HUES48 (cell line): ENCODE measurements around the gene TTC34.

ENCODE experiments used
- H3K27ac ChIP-seq: one replicate; pipeline ENCODE4 v1.7.0; 2013; ENCODE audit warnings: low read depth, low read length, inconsistent platforms
- H3K27me3 ChIP-seq: 2 replicates; pipeline ENCODE4 v1.6.1; 2013; ENCODE audit warnings: mild to moderate bottlenecking, low read length; ENCODE audit not compliant: control insufficient read depth, insufficient read depth
- H3K36me3 ChIP-seq: 2 replicates; pipeline ENCODE4 v1.6.1; 2013; ENCODE audit warnings: low read length; ENCODE audit not compliant: control insufficient read depth, insufficient read depth
- H3K4me1 ChIP-seq: 2 replicates; pipeline ENCODE4 v1.6.1; 2013; ENCODE audit warnings: mild to moderate bottlenecking, low read length; ENCODE audit not compliant: control insufficient read depth, insufficient read depth
- H3K4me3 ChIP-seq: 2 replicates; pipeline ENCODE4 v1.5.1; 2013; ENCODE audit warnings: mild to moderate bottlenecking, low read depth, low read length
- H3K9ac ChIP-seq: 2 replicates; pipeline ENCODE4 v1.6.1; 2013; ENCODE audit warnings: mild to moderate bottlenecking, low read depth, low read length, moderate library complexity
- H3K9me3 ChIP-seq: 2 replicates; pipeline ENCODE4 v1.6.1; 2013; ENCODE audit warnings: low read length; ENCODE audit not compliant: control insufficient read depth, insufficient read depth

The TTC34 gene

DNA sequence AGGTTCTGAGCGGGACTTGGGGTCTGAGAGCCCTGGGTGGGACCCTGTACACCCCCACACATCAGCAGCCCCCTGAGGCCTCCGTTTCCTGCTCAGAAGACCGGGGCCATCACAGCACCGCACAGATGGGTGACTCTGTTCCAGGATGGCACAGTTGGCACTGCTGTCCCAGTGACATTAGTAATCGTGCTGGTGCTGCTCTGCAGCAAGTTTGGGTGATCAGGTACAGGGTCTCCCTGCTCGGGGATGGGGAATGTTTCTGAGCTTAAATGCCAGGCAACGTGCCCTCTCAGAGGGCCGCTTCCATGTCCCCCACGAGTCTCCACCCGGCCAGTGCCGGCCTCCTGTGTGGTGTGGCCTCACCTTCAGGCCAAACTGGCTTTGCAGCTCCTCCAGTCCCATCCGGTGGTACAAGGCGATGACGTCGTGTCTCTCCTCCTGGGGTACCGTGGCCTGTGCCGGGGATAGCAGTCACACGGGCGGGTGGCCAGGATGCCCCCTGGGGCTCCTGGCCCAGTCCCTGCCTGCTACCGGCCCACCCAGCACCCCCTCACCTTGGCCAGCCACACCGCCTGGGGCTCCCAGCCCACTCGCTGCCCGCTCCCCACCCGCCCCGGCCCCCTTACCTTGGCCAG is 197.9 kb downstream of the TTC34 start:
- no peak overlapping the region for H3K9ac ChIP-seq
- H3K9me3 ChIP-seq, result no peaks in the 10 kb centered on the region
- no peak overlapping the region for H3K27ac ChIP-seq
- H3K4me1 ChIP-seq, result no peaks in the 10 kb centered on the region
- no peaks in the 10 kb centered on the region for H3K27me3 ChIP-seq
- no peaks in the 10 kb centered on the region for H3K36me3 ChIP-seq
- no peak overlapping the region for H3K4me3 ChIP-seq

DNA sequence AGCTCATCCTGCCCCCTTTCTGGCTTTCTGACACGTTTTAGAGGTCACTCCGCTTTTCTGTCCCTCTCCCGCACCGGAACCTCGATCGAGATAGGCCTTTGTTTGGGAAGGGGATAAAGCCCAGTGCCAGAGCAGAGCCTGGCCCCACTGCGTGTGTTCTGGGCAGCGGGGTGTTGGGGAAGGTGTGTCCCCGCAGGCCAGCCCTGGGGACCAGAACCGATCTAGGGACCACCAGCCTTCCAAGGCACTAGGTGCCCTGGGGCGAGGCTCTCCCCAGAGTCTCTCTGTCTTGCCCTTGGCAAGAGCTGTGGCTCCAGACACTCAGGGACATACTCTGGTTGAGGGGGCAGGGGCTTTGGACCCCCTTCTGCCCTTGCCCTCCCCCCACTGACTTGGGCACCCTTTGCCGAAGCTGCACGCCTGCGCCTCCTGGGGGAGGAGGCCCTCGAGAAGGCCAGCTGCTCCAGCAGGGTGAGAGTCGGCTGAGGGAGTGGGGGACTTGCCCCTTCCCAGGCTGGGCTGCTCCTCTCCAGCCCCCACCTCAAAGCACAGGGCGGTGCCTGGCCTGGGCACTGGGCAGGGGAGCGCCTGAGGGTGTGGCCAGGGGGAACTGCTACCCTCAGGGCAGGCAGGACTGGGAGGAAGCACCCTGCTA is 198.5 kb downstream of the TTC34 start:
- Histone ChIP-seq H3K27ac (no peak overlapping the region), H3K27me3 (no peaks in the 10 kb centered on the region), H3K36me3 (no peaks in the 10 kb centered on the region), H3K9me3 (no peaks in the 10 kb centered on the region), H3K4me3 (no peak overlapping the region), H3K4me1 (no peaks in the 10 kb centered on the region), H3K9ac (no peak overlapping the region)

DNA sequence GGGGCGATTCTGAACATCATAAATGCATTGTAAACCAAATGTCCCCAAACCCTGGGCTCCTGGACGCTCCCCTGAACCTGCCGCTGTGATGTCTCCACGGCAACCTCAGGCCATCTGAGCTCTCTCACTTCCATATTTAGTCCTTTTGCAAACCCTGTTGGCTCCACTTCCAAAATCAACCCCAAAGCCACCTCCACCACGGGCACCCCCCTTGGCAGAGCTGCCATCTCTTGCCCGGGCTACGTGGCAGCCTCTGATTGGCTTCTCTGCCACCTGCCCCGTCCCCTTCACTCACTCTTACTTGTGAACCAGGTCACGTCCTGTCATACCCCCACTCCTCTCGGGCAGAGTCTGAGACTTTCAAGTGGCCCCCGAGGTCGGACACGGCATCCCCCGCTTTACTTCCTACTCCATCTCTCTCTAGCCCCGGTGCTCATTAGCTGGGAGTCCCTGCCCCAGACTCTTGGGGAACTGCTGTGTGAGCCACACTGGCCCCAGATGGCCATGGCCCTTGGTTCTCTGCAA is 199.1 kb downstream of the TTC34 start:
- H3K36me3 ChIP-seq, result no peaks in the 10 kb centered on the region
- no peaks in the 10 kb centered on the region for H3K27me3 ChIP-seq
- H3K4me3 ChIP-seq, result no peak overlapping the region
- H3K27ac ChIP-seq, result no peak overlapping the region
- H3K9ac ChIP-seq, result no peak overlapping the region
- no peaks in the 10 kb centered on the region for H3K4me1 ChIP-seq
- no peaks in the 10 kb centered on the region for H3K9me3 ChIP-seq

GRCh38 chr1:2601721-2602303 is 199.7 kb downstream of the TTC34 start:
- Histone ChIP-seq H3K4me1 (no peaks in the 10 kb centered on the region), H3K9ac (no peak overlapping the region), H3K36me3 (no peaks in the 10 kb centered on the region), H3K9me3 (no peaks in the 10 kb centered on the region), H3K27ac (no peak overlapping the region), H3K27me3 (no peaks in the 10 kb centered on the region), H3K4me3 (no peak overlapping the region)

GRCh38 chr1:2598329-2598931 is 203.1 kb downstream of the TTC34 start:
- H3K27ac ChIP-seq, result no peak overlapping the region
- H3K27me3 ChIP-seq, result no peaks in the 10 kb centered on the region
- H3K4me3 ChIP-seq, result no peak overlapping the region
- no peaks in the 10 kb centered on the region for H3K36me3 ChIP-seq
- H3K4me1 ChIP-seq, result no peaks in the 10 kb centered on the region
- H3K9ac ChIP-seq, result no peak overlapping the region
- H3K9me3 ChIP-seq, result no peaks in the 10 kb centered on the region

- H3K4me3 ChIP-seq, result no peak overlapping the region
- no peaks in the 10 kb centered on the region for H3K4me1 ChIP-seq
- no peak overlapping the region for H3K9ac ChIP-seq
- no peaks in the 10 kb centered on the region for H3K36me3 ChIP-seq
- no peaks in the 10 kb centered on the region for H3K27me3 ChIP-seq
- H3K27ac ChIP-seq, result no peak overlapping the region
- no peaks in the 10 kb centered on the region for H3K9me3 ChIP-seq
Measured at GRCh38 chr1:2597441-2598328, 203.8 kb downstream of the TTC34 start.

DNA sequence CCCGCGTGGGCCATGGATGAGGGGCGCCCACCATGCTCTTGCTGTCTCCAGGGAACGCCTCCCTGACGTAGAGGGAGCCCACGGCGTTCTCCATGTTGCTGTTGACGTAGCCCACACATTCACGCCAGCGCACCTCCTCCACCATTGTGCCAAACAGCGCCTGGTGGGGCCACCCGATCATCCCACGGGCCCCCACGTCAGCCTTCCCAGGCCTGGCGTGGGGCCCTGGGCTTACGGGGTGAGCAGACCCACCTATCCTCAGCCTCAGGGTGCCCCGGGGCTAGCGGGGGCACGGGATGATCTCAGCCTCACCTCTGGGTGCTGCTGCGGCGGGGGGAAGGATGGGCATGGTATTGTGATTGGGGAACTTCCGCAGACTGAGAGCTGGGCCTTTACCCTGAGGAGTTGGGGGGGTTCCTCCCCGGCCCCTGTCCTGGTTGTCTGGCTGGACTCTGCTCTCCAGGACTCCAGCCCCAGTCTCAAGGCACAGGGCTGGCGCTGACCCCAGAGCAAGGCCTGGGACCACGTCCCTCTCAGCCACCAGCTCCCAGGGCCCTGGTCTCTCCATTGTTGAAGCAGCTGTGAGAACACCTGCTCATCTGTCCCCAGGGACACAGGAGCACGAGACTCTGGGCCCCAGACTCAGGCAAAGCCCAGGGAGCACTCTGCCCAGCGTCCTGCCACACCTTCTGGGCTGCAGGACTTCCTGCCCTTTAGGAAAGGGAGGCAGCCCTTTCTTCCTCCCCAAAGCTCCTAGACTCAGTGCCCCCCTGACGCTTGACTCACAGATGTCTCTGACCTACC is 204.8 kb downstream of the TTC34 start:
- Histone ChIP-seq H3K9ac (no peak overlapping the region), H3K27me3 (no peaks in the 10 kb centered on the region), H3K36me3 (no peaks in the 10 kb centered on the region), H3K27ac (no peak overlapping the region), H3K9me3 (no peaks in the 10 kb centered on the region; the same call in 1 of the 2 replicates), H3K4me1 (no peaks in the 10 kb centered on the region), H3K4me3 (no peak overlapping the region)

DNA sequence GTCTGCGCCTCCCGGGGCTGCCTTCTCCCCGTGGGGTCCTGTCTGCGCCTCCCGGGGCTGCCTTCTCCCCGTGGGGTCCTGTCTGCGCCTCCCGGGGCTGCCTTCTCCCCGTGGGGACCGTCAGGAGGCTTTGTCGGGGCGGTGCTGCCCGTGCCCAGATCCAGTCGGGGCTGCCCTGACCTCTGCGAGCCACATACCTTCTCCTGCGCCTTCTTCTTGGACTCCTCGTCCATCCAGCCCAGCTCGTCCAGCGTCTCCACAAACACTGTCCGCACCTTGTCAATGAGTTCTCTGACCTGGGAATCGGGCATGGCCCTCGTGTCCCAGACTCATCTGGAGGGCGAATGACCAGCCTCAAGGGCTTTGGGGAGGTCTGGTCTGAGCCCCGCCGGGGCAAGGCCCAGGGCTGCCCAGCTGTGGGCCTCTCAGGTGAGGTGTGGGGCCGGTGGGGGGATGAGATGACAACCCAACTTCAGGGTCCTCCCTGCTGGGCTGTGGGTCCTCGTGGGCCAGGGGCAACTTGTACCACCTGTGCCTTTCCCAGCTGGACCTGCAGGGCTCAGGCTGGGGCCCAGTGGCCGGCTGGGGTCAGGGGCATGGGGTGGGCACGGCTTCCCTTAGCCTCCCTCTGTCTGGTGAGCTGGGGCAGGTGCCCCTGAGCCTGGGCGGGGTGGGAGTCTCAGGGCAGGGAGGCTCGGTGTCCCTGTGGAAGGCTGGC is 205.5 kb downstream of the TTC34 start:
- Histone ChIP-seq H3K36me3 (no peaks in the 10 kb centered on the region), H3K9me3 (no peaks in the 10 kb centered on the region; the same call in 1 of the 2 replicates), H3K9ac (no peak overlapping the region), H3K4me1 (no peaks in the 10 kb centered on the region), H3K27me3 (no peaks in the 10 kb centered on the region), H3K27ac (no peak overlapping the region), H3K4me3 (no peak overlapping the region)

DNA sequence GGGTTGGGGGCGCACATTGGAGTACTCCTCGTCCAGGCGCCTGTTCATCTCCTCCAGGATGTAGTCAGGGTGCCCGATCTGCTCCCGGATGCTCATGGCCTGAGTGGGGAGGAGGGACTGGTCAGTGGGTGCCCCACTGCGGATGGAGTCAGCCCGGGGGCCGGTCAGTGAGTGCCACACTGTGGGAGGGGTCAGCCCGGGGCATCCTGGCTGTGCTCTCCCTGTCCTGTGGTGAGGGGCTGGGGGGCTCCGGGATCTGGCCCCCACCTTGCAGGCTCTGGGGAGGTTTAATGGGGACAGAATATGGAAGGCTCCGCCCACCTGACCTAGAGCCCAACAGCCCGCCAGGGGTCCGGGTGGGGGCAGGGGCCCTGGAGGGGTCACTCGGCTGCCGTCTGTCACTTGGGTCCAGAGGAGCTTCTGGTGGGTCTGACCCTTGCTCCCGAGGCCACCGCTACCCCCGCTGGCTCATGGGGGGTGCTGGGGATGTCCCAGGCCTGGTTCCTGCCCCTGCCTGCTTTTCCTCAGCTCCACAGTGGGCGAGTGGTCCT is 206.2 kb downstream of the TTC34 start:
- Histone ChIP-seq H3K4me3 (no peak overlapping the region), H3K36me3 (no peaks in the 10 kb centered on the region), H3K4me1 (no peaks in the 10 kb centered on the region), H3K27ac (no peak overlapping the region), H3K27me3 (no peaks in the 10 kb centered on the region), H3K9ac (no peak overlapping the region), H3K9me3 (no peaks in the 10 kb centered on the region; the same call in 1 of the 2 replicates)
